ENCODE measurements around the gene CDYL. TPM values are rescaled to one million over a fixed set of nuclear protein-coding genes. Genes with fewer than 3 reads are reported as not detected.
A peak's percentile ranks its signal among the peaks of the same experiment; 100 is the strongest.

Gene CDYL
- total RNA-seq, 1 experiment from 2014 or later: 4.2 TPM

DNA sequence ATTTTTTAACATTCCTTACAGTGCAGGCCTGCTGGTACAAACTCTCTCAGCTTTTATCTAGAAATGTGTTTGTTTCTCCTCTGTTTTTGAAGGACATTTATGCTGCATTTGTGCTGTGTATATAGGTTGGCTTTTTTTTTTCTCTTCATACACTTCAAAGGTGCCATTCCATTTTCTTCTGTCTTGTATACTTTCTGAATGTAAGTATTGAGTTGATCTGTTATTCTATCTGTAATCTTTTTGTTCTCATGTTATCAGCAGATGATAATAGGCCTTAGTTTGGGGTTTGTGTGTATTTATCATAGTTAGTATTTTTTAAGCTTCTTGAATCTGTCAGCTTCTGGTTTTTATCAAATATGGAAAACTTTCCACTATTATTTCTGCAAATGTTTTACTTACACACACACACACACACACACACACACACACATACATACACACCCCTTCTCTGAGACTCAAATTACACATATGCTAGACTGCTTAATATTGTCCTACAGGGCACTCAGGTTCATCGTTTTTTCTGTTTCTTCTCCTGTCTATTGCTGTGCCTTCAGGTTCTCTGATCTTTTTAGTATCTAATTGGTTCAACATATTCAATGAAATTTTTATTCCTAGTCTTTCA lies 153.0 kb downstream of the CDYL start:
- Histone ChIP-seq H3K79me2 (ENCODE audit: low read length) (no peaks in the 10 kb centered on the region), H3K9ac (ENCODE audit: low read length) (no peak overlapping the region), H3K4me3 (ENCODE audit: low read length) (no peak overlapping the region), H3K9me2 (replicated peaks; ENCODE audit: insufficient read depth, low read length) (no peaks in the 10 kb centered on the region), H4K20me1 (ENCODE audit: insufficient read depth, low read depth, low read length) (peaks cover 24% of the 10 kb centered on the region; the same call in 1 of the 2 replicates), H3K27me3 (ENCODE audit: low read length) (no peaks in the 10 kb centered on the region), H3K4me1 (ENCODE audit: low read length) (no peaks in the 10 kb centered on the region), H3K9me3 (ENCODE audit: low read length) (no peaks in the 10 kb centered on the region), H2AFZ (ENCODE audit: low read length) (no peak overlapping the region), H3K27ac (ENCODE audit: low read length) (no peak overlapping the region), H3K4me2 (ENCODE audit: low read depth, low read length, poor library complexity, severe bottlenecking) (no peak overlapping the region), H3K36me3 (ENCODE audit: insufficient read depth, low read length) (no peaks in the 10 kb centered on the region)
- no peak for DNase-seq

DNA sequence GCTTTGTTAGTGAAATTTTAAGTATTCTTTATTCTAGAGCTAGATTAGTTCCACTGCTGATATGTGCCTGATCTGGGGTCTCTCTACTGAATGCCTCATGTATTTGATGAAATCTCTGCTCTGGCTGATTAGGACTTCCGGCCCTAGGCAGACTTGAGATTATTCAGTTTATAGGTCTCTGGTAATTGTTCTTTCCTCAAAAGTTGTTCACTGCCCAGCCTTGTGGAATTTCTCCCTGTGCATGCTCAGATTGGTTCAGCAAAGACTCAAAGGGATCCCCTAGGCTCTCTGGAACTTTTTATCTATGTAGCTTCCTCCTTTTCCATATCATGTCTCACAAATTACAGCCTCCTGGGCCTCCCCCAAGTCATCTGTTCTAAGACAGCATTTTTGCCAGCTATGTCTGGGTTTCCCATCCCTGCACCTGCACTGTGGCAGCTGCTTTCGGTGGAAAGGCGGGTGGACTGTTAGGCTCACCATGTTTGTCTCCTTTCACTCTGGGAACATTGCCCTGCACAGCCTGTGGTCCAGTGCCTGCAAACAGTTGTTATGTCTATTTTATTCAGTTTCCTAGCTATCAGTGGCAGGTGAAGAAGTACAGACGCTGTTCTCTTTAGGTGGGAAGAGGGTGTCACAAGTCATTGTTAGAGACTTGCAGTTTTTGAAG lies 154.0 kb downstream of the CDYL start:
- Histone ChIP-seq H3K4me2 (ENCODE audit: low read depth, low read length, poor library complexity, severe bottlenecking) (no peak overlapping the region), H3K27me3 (ENCODE audit: low read length) (no peaks in the 10 kb centered on the region), H3K4me3 (ENCODE audit: low read length) (no peak overlapping the region), H3K79me2 (ENCODE audit: low read length) (no peaks in the 10 kb centered on the region), H3K27ac (ENCODE audit: low read length) (no peak overlapping the region), H3K4me1 (ENCODE audit: low read length) (no peaks in the 10 kb centered on the region), H3K9ac (ENCODE audit: low read length) (no peak overlapping the region), H3K9me3 (ENCODE audit: low read length) (no peaks in the 10 kb centered on the region), H3K36me3 (ENCODE audit: insufficient read depth, low read length) (no peaks in the 10 kb centered on the region), H4K20me1 (ENCODE audit: insufficient read depth, low read depth, low read length) (peaks cover 24% of the 10 kb centered on the region; the same call in 1 of the 2 replicates), H2AFZ (ENCODE audit: low read length) (no peak overlapping the region), H3K9me2 (replicated peaks; ENCODE audit: insufficient read depth, low read length) (no peaks in the 10 kb centered on the region)
- no peak for DNase-seq

DNA sequence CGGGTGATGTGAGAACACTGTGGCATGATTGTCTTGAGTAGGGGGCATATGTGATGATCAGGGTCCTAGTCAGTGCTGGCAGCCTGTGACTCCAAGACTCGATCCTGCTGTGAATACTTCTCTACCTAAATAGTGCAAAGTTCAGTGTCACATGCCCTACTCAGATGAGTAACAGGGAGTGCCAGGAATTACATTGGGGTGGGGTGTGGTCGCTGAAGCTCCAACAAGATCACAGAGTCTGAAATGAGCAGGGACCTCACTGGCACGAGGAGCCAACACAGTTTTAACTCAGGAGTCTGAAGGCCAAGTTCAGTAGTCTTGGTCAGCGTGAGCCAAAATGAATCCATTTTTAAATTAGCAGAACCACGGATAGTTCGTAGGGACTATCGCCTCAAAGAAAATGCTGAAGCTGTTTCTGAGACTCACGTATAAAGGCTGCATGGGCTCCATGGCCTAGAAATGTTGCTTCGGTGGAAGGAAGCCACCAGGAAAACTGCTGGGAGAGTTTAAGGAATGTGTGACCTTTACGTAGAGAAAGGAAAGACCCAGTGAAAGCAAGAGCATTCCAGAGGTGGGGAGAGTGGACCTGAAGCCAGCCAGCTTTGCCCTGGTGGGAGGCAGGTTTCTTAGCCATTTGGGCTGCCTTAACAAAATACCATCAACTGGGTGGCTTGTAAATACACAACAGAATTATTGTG lies 155.5 kb downstream of the CDYL start:
- H3K4me1 ChIP-seq (ENCODE audit: low read length): no peaks in the 10 kb centered on the region
- no peak overlapping the region for H3K4me2 ChIP-seq (ENCODE audit: low read depth, low read length, poor library complexity, severe bottlenecking)
- H3K9me3 ChIP-seq (ENCODE audit: low read length): no peaks in the 10 kb centered on the region
- H3K9me2 ChIP-seq (replicated peaks; ENCODE audit: insufficient read depth, low read length): no peaks in the 10 kb centered on the region
- H2AFZ ChIP-seq (ENCODE audit: low read length): no peak overlapping the region
- no peak overlapping the region for H3K27ac ChIP-seq (ENCODE audit: low read length)
- DNase-seq: no peak
- no peaks in the 10 kb centered on the region for H3K36me3 ChIP-seq (ENCODE audit: insufficient read depth, low read length)
- no peak overlapping the region for H3K9ac ChIP-seq (ENCODE audit: low read length)
- H3K79me2 ChIP-seq (ENCODE audit: low read length): no peaks in the 10 kb centered on the region
- H3K27me3 ChIP-seq (ENCODE audit: low read length): no peaks in the 10 kb centered on the region
- H3K4me3 ChIP-seq (ENCODE audit: low read length): no peak overlapping the region
- H4K20me1 ChIP-seq (ENCODE audit: insufficient read depth, low read depth, low read length): peaks cover 21% of the 10 kb centered on the region; the same call in 1 of the 2 replicates

DNA sequence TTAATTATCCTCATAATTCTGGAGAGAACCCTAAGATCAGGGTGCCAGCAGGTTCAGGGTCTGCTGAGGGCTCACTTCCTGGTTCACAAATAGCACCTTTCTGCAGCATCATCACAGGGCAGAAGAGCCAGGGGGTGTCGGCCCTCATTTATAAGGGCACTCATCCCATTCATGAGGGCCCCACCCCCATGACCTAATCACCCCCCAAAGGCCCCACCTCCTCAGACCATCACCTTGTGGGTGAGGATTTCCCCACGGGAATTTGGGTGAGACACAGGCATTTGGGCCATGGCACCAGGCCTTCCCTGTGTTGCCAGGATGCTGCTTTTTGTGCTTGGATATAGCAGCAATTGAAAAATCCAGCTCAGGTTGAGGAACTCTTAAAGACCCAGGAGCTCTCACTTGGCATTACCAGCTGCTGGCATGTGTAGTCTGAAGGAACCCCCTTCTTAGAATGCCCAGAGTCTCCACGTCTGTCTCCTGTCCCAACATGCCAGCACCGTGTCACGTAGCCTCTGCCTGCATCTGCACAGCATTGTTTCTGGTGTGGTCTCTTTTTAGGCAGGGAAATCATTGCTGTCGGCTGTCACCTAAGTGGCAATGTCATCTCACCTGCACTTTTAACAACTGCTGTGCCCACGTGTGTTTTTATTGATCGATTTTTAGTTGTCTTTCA lies 156.2 kb downstream of the CDYL start:
- Histone ChIP-seq H3K9ac (ENCODE audit: low read length) (no peak overlapping the region), H3K27ac (ENCODE audit: low read length) (no peak overlapping the region), H4K20me1 (ENCODE audit: insufficient read depth, low read depth, low read length) (peaks cover 21% of the 10 kb centered on the region; the same call in 1 of the 2 replicates), H3K79me2 (ENCODE audit: low read length) (no peaks in the 10 kb centered on the region), H2AFZ (ENCODE audit: low read length) (no peak overlapping the region), H3K4me1 (ENCODE audit: low read length) (no peaks in the 10 kb centered on the region), H3K9me2 (replicated peaks; ENCODE audit: insufficient read depth, low read length) (no peaks in the 10 kb centered on the region), H3K4me2 (ENCODE audit: low read depth, low read length, poor library complexity, severe bottlenecking) (no peak overlapping the region), H3K27me3 (ENCODE audit: low read length) (no peaks in the 10 kb centered on the region), H3K36me3 (ENCODE audit: insufficient read depth, low read length) (no peaks in the 10 kb centered on the region), H3K9me3 (ENCODE audit: low read length) (no peaks in the 10 kb centered on the region), H3K4me3 (ENCODE audit: low read length) (no peak overlapping the region)
- no peak for DNase-seq

DNA sequence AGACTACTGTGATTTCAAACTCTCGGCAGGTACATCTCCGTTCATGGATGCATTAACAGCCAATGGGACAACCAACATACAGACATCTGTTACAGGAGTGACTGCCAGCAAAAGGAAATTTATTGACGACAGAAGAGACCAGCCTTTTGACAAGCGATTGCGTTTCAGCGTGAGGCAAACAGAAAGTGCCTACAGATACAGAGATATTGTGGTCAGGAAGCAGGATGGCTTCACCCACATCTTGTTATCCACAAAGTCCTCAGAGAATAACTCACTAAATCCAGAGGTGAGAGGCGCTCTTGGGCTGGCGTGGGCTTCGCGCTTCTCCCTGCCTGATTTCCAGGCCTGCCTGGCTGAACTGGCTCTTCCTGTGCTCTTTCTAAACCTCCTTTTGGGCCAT lies 159.3 kb downstream of the CDYL start:
- H3K4me2 ChIP-seq (ENCODE audit: low read depth, low read length, poor library complexity, severe bottlenecking): no peak overlapping the region
- no peaks in the 10 kb centered on the region for H3K9me3 ChIP-seq (ENCODE audit: low read length)
- peaks cover 16% of the 10 kb centered on the region; the same call in 1 of the 2 replicates for H4K20me1 ChIP-seq (ENCODE audit: insufficient read depth, low read depth, low read length)
- H3K36me3 ChIP-seq (ENCODE audit: insufficient read depth, low read length): no peaks in the 10 kb centered on the region
- no peak overlapping the region for H3K27ac ChIP-seq (ENCODE audit: low read length)
- H3K9ac ChIP-seq (ENCODE audit: low read length): no peak overlapping the region
- no peaks in the 10 kb centered on the region for H3K79me2 ChIP-seq (ENCODE audit: low read length)
- no peaks in the 10 kb centered on the region for H3K4me1 ChIP-seq (ENCODE audit: low read length)
- no peaks in the 10 kb centered on the region for H3K9me2 ChIP-seq (replicated peaks; ENCODE audit: insufficient read depth, low read length)
- no peaks in the 10 kb centered on the region for H3K27me3 ChIP-seq (ENCODE audit: low read length)
- no peak for DNase-seq
- H3K4me3 ChIP-seq (ENCODE audit: low read length): no peak overlapping the region
- no peak overlapping the region for H2AFZ ChIP-seq (ENCODE audit: low read length)

DNA sequence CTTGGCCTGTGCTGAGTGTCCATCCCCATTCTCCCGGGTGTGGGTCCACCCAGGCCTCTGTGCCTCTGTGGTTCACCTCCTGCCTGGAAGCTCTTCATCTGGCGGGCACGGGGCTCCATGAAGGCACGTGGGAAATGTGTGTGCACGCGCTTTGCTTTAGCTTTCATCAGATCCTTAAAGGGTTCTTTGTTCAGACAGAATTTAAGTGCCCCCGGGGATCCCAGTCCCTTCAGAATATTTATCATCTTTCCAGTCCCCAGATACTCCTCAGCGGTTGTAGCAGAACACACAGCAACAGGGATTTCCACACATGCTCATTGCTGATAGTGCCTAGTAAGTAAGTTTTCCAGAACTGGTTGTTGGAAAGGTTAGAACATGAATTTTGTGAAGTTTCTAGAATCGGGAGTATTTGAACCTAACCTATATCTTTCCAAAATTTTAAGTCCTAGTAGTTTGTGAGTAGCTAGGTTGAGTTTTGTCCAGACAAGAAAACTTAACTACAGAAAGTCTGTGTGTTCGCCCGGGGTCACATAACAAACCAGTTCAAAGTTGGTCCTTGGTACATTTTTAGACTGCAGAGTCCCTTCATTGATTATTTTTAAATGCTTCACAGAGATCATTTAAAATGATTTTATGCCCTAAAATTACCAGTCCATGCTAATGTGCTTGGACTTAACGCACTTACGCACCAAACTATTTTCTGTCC lies 159.9 kb downstream of the CDYL start:
- no peak overlapping the region for H3K4me2 ChIP-seq (ENCODE audit: low read depth, low read length, poor library complexity, severe bottlenecking)
- peaks cover 14% of the 10 kb centered on the region; the same call in 1 of the 2 replicates for H4K20me1 ChIP-seq (ENCODE audit: insufficient read depth, low read depth, low read length)

DNA sequence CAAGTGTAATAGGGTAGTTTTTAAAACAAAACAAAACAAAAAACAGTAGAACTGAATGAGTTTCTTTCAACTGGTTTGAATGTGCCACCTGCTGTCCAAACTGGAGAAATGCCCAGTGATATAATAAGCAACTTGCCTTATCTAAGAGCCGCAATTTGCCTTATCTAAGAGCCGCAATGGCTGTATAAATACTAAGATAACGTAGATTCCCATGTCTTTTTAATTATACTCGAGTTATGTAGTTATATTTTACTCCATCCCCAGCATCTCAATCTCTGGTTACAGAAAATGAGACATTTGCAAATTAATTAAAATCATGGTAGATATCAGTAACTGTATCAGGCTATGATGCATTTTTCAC lies 160.5 kb downstream of the CDYL start:
- no peaks in the 10 kb centered on the region for H3K9me2 ChIP-seq (replicated peaks; ENCODE audit: insufficient read depth, low read length)
- no peak overlapping the region for H3K4me3 ChIP-seq (ENCODE audit: low read length)
- no peaks in the 10 kb centered on the region for H3K79me2 ChIP-seq (ENCODE audit: low read length)
- no peaks in the 10 kb centered on the region for H3K36me3 ChIP-seq (ENCODE audit: insufficient read depth, low read length)
- H3K4me1 ChIP-seq (ENCODE audit: low read length): no peaks in the 10 kb centered on the region
- H3K9me3 ChIP-seq (ENCODE audit: low read length): no peaks in the 10 kb centered on the region
- no peak overlapping the region for H3K9ac ChIP-seq (ENCODE audit: low read length)
- DNase-seq: peak; percentile 68
- no peak overlapping the region for H3K4me2 ChIP-seq (ENCODE audit: low read depth, low read length, poor library complexity, severe bottlenecking)
- no peak overlapping the region for H3K27ac ChIP-seq (ENCODE audit: low read length)
- H3K27me3 ChIP-seq (ENCODE audit: low read length): no peaks in the 10 kb centered on the region
- no peak overlapping the region for H2AFZ ChIP-seq (ENCODE audit: low read length)
- H4K20me1 ChIP-seq (ENCODE audit: insufficient read depth, low read depth, low read length): peaks cover 11% of the 10 kb centered on the region; the same call in 1 of the 2 replicates

More for the DNA sequence above, 159.9 kb downstream of the CDYL start:
- Histone ChIP-seq H3K36me3 (ENCODE audit: insufficient read depth, low read length) (no peaks in the 10 kb centered on the region), H3K9ac (ENCODE audit: low read length) (no peak overlapping the region), H3K9me3 (ENCODE audit: low read length) (no peaks in the 10 kb centered on the region), H3K79me2 (ENCODE audit: low read length) (no peaks in the 10 kb centered on the region), H3K27ac (ENCODE audit: low read length) (no peak overlapping the region), H3K4me1 (ENCODE audit: low read length) (no peaks in the 10 kb centered on the region), H3K27me3 (ENCODE audit: low read length) (no peaks in the 10 kb centered on the region), H3K4me3 (ENCODE audit: low read length) (no peak overlapping the region), H2AFZ (ENCODE audit: low read length) (no peak overlapping the region), H3K9me2 (replicated peaks; ENCODE audit: insufficient read depth, low read length) (no peaks in the 10 kb centered on the region)
- no peak for DNase-seq
